GM18870 (cell line): ENCODE results near the gene RNF135.
"Not testable (repeated sequence)": the region's sequence is repeated elsewhere in the genome, so short reads cannot be mapped to it uniquely, and the experiment has no call there.

Experiments used
- ATAC-seq: cut with Tn5 transposase; IDR thresholded peaks from one replicate; pipeline ENCODE4 v1.9.1; 2021; ENCODE audit warnings: moderate library complexity; ENCODE audit not compliant: unreplicated experiment

The RNF135 gene, protein sequence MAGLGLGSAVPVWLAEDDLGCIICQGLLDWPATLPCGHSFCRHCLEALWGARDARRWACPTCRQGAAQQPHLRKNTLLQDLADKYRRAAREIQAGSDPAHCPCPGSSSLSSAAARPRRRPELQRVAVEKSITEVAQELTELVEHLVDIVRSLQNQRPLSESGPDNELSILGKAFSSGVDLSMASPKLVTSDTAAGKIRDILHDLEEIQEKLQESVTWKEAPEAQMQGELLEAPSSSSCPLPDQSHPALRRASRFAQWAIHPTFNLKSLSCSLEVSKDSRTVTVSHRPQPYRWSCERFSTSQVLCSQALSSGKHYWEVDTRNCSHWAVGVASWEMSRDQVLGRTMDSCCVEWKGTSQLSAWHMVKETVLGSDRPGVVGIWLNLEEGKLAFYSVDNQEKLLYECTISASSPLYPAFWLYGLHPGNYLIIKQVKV

DNA sequence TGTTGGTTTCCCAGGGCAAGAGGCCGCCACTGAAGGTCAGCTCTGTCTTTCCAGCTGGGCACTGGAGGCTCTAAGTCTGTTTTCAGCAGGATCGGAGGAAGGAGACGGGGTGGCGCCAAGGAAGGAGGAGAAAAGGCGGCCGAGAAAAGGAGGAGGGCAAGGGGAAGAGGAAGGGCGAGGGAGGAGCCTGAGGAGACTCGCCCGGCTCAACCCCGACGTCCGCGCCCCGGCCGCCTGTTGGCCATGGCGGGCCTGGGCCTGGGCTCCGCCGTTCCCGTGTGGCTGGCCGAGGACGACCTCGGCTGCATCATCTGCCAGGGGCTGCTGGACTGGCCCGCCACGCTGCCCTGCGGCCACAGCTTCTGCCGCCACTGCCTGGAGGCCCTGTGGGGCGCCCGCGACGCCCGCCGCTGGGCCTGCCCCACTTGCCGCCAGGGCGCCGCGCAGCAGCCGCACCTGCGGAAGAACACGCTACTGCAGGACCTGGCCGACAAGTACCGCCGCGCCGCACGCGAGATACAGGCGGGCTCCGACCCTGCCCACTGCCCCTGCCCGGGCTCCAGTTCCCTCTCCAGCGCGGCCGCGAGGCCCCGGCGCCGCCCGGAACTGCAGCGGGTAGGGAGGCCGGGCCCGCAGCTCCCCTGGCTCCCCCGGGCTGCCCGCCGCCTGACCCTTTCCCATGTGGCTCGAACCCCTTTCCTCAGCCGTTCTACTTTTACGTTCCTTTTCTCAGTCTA, at the start of gene RNF135:
Gene RNF135, plus strand, starts transcription at position 209 of the 737 bp plus-strand sequence. Its CDS starts 35 bp downstream, at position 244.
- peak; percentile 52 for ATAC-seq

DNA sequence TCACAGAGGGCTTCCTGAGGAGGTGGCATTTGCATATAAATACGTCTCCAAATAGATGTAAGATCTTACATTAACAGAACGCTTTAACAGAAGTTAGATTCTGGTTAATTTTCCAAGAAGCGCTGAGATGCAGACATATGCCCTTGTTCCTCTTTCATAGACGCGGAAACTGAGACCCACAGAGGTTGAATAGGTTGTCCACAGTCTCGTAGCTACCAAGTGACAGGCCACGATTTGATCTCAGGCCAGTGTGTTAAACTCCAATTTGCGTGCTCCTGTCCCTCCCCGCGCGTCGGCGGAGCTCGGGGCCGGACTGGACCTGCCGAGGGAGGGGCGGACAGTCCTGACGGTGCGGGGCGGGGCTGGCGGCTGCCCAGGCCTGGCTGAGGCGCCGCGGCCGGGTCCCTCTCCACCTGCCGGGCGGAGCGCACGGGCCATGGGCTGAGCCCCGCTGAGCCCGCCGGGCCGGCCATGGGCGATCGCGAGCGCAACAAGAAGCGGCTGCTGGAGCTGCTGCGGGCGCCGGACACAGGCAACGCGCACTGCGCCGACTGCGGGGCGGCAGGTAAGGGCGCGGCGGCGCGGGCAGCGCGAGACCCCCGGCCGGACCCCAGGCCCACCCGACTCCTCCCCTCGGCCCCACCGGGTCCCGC, 49.2 kb upstream of the RNF135 start, which contains the start of gene ADAP2:
Gene ADAP2, plus strand, starts transcription at position 402 of the 653 bp plus-strand sequence. Its CDS starts 70 bp downstream, at position 472.
- ATAC-seq, result no peak

DNA sequence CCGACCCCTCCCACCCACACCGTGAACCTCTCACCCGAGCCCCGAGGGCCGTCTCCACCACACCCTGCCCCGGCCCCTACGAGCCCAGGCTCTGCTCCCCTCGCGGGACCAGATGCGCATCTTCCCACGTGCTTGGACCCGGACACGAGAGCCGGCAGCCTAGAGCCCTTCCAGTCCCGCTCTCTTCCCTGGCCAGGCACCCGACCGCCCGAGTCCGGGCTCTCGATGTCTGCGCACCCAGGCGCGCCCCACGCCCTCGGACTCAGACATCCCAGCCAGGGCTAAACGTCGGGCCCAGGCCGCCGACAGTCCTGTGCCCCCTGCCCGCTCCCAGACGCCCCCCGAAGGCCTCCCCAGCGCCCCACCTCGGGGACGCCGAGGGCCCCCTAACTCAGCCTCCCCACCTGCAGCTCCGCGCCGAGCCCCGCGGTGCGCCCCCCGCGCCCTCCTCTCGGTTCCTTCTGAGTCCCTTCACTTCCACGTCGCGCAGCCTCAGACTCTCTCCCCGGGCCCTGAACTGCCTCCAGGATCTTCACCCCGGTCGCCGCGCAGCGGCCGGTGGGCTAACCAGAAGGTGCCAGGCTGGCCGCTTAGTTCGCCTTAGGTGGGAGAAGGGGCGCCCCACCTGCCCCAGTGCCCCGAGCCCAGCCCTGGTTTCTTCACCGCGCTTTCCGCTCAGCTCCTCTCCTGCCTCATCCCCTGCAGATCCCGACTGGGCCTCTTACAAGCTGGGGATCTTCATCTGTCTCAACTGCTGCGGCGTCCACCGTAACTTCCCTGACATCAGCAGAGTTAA, 48.4 kb upstream of the RNF135 start:
- ATAC-seq, result no peak

- no peak for ATAC-seq
Measured at GRCh38 chr17:30924341-30924740, 46.5 kb upstream of the RNF135 start.

GRCh38 chr17:30926516-30926915, 44.3 kb upstream of the RNF135 start:
- no peak for ATAC-seq

- ATAC-seq, result no peak
Measured at GRCh38 chr17:30927756-30928155, 43.1 kb upstream of the RNF135 start.

DNA sequence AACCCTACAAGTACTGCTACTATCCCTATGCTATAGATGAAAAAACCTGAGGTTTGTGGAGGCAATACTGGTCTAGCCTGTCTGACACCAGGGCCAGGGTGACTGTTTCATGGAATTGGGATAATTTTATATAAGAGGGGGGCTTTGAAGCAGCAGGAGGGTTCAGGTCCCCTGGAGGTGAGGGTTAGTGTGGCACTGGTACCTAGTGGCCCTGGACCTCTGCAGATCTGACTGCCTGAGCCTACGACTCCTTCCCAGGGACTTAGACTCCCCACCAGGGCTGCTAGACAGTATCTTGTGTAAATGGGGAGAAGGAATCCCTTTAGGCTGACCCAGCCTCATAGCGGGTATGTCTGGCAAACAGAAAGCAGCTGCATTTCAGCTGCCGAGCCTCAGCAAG, 42.3 kb upstream of the RNF135 start:
- ATAC-seq, result no peak

GRCh38 chr17:30929081-30929633, 41.7 kb upstream of the RNF135 start:
- no peak for ATAC-seq

GRCh38 chr17:30929861-30930260, 41.0 kb upstream of the RNF135 start:
- ATAC-seq, result not testable (repeated sequence)

DNA sequence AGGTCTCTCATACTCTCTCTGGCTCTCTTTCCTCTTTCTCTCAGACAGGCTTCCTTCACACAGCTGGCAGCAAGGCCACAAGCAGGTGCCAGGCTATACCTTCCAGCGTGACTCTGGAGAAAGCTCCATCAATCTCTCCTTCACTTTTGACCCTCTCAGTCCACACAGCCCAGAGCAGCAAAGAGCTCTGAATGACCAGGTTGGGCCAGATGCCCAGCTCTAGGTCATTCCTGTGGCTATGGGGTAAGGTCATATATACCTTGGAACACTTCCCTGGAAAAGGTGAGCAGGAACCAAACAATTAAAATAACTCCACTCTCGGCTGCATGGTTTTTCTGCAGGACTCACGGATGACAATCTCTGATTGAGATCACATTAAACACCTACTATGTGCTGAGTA, 40.3 kb upstream of the RNF135 start:
- ATAC-seq, result no peak

- ATAC-seq, result not testable (repeated sequence)
Measured at GRCh38 chr17:30931582-30931981, 39.3 kb upstream of the RNF135 start.

DNA sequence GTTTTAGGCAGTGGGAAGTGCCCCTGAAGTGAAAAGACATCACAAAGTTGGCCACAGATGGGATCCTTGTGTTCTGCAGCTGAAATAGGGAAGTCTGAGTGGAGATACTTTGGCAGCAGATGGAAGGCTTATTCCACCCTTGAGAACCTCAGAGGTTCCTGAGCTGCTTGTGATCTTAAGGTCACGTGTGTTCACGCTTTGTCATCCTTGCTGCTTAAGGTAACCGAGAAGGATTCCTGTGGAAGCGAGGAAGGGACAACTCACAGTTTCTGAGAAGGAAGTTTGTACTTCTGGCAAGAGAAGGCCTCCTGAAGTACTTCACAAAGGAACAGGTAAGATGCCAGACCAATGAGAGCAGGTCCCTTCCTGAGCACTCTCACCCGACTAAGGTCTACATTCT, 36.9 kb upstream of the RNF135 start:
- ATAC-seq, result no peak

DNA sequence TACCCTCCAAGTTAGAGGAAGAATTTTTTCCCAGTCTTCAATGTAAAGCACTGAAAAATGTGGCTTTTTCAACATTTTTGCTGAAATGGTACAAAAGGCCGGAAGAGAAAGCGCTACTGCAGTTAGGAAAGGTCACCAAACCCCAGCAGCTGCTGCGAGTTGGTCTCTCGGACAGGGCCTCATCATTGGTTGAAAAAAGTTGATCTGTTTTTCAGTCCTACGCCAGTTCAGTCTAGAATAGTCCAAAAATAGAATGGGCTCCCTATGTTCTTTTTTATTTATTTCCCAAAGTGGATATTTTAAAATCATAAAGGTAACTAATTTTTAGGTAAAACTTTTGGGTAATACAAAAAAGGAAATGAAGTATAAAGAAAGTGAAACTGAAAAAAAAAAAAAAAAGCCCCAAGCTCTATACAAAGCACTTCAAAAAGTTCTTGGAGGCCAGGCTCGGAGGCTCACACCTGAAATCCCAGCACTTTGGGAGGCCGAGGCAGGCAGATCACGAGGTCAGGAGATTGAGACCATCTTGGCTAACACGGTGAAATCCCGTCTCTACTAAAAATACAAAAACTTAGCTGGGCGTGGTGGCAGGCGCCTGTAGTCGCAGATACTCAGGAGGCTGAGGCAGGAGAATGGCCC, 31.7 kb upstream of the RNF135 start:
- no peak for ATAC-seq

DNA sequence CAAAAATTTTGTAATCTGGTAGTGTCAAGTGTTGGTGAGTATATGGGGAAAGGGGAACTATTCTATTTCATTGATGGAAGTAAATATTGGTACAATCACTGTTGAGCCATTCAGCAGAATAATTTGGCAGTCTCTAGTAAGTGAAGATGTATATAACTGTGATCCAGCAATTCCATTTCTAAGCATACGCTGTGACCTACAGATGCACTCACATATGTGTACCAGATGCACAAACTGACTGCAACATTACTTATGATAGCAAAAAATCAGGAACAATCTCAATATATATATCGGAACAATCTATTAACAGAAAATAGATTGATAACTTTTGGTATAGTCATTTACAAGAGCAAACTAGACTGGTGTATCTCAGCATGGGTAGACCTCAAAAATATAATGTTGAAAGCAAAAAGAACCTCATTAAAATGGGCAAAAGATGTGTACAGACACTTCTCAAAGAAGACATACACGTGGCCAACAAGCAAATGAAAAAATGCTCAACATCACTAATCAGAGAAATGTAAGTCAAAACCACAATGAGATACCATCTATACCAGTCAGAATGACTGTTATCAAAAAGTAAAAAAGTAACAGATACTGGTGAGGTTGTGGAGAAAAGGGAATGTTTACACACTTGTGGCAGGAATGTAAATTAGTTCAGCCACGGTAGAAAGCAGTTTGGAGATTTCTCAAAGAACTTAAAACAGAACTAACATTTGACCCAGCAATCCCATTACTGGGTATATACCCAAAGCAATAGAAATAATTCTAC, 28.3 kb upstream of the RNF135 start:
- no peak for ATAC-seq

- ATAC-seq, result no peak
Measured at GRCh38 chr17:30947796-30948195, 23.0 kb upstream of the RNF135 start.

DNA sequence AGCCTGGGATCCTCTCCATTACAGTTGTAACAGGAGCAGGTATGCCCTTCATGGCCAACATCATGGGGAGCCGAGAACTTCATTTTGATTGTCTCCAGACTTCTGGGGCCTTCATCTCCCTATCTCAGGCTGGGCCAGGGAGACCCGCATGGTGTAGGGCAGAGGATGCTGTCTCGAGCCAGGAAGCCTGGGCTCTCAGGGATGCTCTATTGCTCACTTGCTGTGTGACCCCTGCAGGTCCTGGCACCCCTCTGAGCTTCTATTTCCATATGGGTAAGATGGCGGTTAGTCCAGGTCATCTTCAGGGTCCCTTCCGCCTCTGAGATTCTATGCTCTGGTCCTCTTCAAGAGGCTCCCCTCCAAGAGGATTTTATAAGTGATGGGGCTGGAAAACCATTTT, 20.6 kb upstream of the RNF135 start:
- no peak for ATAC-seq

GRCh38 chr17:30950669-30951399, 20.0 kb upstream of the RNF135 start:
- no peak for ATAC-seq

DNA sequence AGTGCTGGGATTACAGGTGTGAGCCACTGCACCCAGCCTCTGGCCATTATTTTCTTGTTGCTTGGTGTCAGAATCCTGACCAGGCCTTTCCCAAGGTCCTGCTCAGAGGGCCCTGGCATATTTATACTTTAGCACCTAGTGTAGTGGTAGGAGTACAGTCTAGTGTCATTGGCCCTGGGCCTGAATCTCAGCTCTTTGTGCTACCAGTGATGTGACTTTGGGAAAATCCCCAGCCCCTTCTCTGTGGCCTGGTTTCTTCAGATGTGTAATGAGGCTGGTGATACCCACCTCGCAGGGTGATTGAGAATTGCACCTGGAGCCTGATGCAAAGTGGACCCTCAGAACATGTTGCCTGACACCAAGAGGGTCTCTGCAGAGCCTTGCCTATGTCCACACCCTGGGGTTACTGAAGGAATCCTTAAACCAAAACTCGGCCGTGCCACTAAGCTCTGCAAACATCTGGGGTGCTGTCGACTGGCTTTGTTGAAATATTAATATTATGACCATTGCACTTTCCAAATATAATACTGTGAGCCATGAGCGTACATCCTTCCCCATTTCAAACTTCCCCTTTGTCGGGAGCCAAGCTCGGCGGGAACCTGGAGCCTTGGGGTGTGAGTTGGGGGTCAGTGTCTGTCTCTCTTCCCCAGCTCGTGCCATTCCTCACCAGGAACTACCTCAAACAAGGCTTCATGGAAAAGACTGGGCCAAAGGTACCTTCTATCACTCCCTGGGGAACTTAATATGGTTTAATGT, 18.0 kb upstream of the RNF135 start:
- no peak for ATAC-seq
